SU-DHL-6 (cell line): ENCODE measurements around the gene BAIAP3.
A peak's percentile ranks its signal among the peaks of the same experiment; 100 is the strongest.

Source experiments
- H2AFZ ChIP-seq: fragments of 200-600 bp; sonication (generic); 2 replicates; pipeline ENCODE4 v1.6.1; 2014; ENCODE audit warnings: low read depth, mild to moderate bottlenecking, moderate library complexity, mixed read lengths, antibody characterized with exemption, low read length; ENCODE audit not compliant: severe bottlenecking
- H3F3A ChIP-seq: fragments of 200-600 bp; shearing (Covaris generic); 2 replicates; pipeline ENCODE4 v1.6.0; 2016; ENCODE audit warnings: antibody characterized with exemption, mild to moderate bottlenecking; ENCODE audit not compliant: insufficient read depth
- H3K27ac ChIP-seq: fragments of 200-600 bp; sonication (generic); 2 replicates; pipeline ENCODE4 v1.5.1; 2016; ENCODE audit warnings: low read depth, mild to moderate bottlenecking, low read length, moderate library complexity, mixed read lengths
- H3K27me3 ChIP-seq: fragments of 200-600 bp; sonication (generic), shearing (Covaris generic); 2 replicates; pipeline ENCODE4 v1.6.0; 2014; ENCODE audit warnings: mild to moderate bottlenecking, low read length
- H3K36me3 ChIP-seq: fragments of 200-600 bp; sonication (generic); 2 replicates; pipeline ENCODE4 v1.6.1; 2014; ENCODE audit warnings: mild to moderate bottlenecking, low read length, mixed read lengths
- H3K4me2 ChIP-seq: fragments of 300-600, 200-600 bp; shearing (Covaris generic), sonication (generic); 2 replicates; pipeline ENCODE4 v1.6.0; 2014; ENCODE audit warnings: low read length, low read depth, mild to moderate bottlenecking; ENCODE audit not compliant: poor library complexity, severe bottlenecking
- H3K4me3 ChIP-seq: fragments of 200-600 bp; sonication (generic); 2 replicates; pipeline ENCODE4 v1.5.1; 2014; ENCODE audit warnings: antibody characterized with exemption, low read length, mild to moderate bottlenecking, mixed read lengths; ENCODE audit not compliant: insufficient read depth, poor library complexity, severe bottlenecking
- H3K79me2 ChIP-seq: fragments of 200-600 bp; sonication (generic); 2 replicates; pipeline ENCODE4 v1.6.1; 2014; ENCODE audit warnings: mild to moderate bottlenecking, low read length, moderate library complexity; ENCODE audit not compliant: insufficient read depth
- H3K9ac ChIP-seq: fragments of 200-600 bp; sonication (generic); 2 replicates; pipeline ENCODE4 v1.7.0; 2014; ENCODE audit warnings: mild to moderate bottlenecking, low read length
- H3K9me2 ChIP-seq: fragments of 200-600 bp; sonication (generic); replicated peaks from 2 replicates; pipeline ENCODE4 v1.6.1; 2014; ENCODE audit warnings: low read length; ENCODE audit not compliant: insufficient read depth
- H3K9me3 ChIP-seq: fragments of 200-600 bp; sonication (generic); 2 replicates; pipeline ENCODE4 v1.6.1; 2014; ENCODE audit warnings: low read length, mixed read lengths; ENCODE audit not compliant: insufficient read depth
- H4K20me1 ChIP-seq: fragments of 200-600 bp; sonication (generic); 2 replicates; pipeline ENCODE4 v1.6.1; 2014; ENCODE audit warnings: low read depth, mild to moderate bottlenecking, antibody characterized with exemption, low read length, moderate library complexity, mixed read lengths
- EZH2phosphoT487 ChIP-seq: fragments of 200-600 bp; sonication (generic), shearing (Covaris generic); conservative IDR thresholded peaks from 2 replicates; pipeline ENCODE4 v1.6.1; 2018; ENCODE audit warnings: mild to moderate bottlenecking, antibody characterized with exemption, low read length, moderate library complexity, mixed read lengths
- TF ChIP-seq, protein P1 (sequence below): fragments of 200-600 bp; sonication (generic); IDR thresholded peaks from one replicate; pipeline ENCODE4 v1.5.1; 2017; ENCODE audit warnings: antibody characterized with exemption, mild to moderate bottlenecking, low read length, moderate library complexity; ENCODE audit not compliant: insufficient read depth, poor library complexity, severe bottlenecking

The BAIAP3 gene

DNA sequence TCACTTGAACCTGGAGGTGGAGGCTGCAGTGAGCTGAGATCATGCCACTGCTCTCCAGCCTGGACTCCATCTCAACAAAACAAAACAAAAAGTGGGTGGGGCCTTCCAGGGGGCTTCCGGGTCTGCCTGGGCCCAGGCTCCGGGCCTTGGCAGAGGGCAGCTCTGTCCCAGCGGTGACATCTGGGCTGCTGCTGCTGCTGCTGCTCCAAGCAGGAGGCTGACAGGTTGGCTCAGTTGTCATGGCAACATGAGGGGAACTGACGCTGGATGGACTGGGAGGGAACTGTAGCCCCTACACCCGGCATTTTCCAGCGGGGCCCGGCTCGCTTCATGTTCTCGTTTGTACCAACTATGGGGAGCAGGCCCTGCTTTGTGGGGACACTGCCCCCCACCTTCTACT lies 4.0 kb downstream of the BAIAP3 start:
- Histone ChIP-seq H3K4me2 (no peak overlapping the region), H3K36me3 (no peaks in the 10 kb centered on the region), H3K27ac (no peak overlapping the region), H2AFZ (no peak overlapping the region), H3F3A (no peaks in the 10 kb centered on the region), H3K27me3 (no peaks in the 10 kb centered on the region), H3K4me3 (no peak overlapping the region), H3K9me2 (no peaks in the 10 kb centered on the region), H4K20me1 (no peaks in the 10 kb centered on the region), H3K79me2 (no peaks in the 10 kb centered on the region), H3K9ac (no peak overlapping the region), H3K9me3 (no peaks in the 10 kb centered on the region)
- TF ChIP-seq, protein P1, sequence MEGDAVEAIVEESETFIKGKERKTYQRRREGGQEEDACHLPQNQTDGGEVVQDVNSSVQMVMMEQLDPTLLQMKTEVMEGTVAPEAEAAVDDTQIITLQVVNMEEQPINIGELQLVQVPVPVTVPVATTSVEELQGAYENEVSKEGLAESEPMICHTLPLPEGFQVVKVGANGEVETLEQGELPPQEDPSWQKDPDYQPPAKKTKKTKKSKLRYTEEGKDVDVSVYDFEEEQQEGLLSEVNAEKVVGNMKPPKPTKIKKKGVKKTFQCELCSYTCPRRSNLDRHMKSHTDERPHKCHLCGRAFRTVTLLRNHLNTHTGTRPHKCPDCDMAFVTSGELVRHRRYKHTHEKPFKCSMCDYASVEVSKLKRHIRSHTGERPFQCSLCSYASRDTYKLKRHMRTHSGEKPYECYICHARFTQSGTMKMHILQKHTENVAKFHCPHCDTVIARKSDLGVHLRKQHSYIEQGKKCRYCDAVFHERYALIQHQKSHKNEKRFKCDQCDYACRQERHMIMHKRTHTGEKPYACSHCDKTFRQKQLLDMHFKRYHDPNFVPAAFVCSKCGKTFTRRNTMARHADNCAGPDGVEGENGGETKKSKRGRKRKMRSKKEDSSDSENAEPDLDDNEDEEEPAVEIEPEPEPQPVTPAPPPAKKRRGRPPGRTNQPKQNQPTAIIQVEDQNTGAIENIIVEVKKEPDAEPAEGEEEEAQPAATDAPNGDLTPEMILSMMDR: no peak
- TF ChIP-seq EZH2phosphoT487: no peak

DNA sequence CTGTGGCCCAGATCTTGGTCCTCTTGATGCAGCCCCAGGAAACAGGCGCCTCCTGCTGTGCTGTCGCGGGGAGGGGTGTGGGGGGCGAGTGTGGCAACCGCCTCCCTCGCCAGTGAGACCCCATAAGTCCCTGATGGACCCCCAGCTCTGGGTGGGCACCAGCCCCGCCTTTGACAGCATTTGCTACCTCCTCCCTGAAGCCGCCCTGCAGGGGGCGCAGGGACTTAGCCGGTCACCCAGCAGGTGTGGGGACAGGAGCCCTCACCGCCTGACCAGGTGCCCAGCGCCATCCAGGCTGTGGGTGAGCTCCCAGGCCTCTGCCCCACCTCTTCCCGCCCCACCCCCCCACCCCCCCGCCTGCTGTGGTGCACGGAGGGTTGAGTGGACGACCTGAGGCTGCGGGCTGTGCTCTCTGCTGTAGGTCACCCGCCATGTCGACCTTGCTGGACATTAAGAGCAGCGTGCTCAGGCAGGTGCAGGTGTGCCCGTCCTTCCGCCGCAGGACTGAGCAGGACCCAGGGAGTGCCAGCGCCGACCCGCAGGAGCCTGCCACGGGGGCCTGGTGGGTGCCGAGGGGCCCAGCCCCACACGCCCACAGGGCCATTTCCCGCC lies 4.8 kb downstream of the BAIAP3 start:
- Histone ChIP-seq H3F3A (no peaks in the 10 kb centered on the region), H3K27ac (no peak overlapping the region), H3K36me3 (no peaks in the 10 kb centered on the region), H3K4me2 (no peak overlapping the region), H3K9ac (no peak overlapping the region), H3K79me2 (no peaks in the 10 kb centered on the region), H3K27me3 (no peaks in the 10 kb centered on the region), H3K4me3 (no peak overlapping the region), H4K20me1 (no peaks in the 10 kb centered on the region), H3K9me2 (no peaks in the 10 kb centered on the region), H3K9me3 (no peaks in the 10 kb centered on the region), H2AFZ (no peak overlapping the region)
- TF ChIP-seq, protein P1: peak; percentile 27
- no peak for TF ChIP-seq EZH2phosphoT487

DNA sequence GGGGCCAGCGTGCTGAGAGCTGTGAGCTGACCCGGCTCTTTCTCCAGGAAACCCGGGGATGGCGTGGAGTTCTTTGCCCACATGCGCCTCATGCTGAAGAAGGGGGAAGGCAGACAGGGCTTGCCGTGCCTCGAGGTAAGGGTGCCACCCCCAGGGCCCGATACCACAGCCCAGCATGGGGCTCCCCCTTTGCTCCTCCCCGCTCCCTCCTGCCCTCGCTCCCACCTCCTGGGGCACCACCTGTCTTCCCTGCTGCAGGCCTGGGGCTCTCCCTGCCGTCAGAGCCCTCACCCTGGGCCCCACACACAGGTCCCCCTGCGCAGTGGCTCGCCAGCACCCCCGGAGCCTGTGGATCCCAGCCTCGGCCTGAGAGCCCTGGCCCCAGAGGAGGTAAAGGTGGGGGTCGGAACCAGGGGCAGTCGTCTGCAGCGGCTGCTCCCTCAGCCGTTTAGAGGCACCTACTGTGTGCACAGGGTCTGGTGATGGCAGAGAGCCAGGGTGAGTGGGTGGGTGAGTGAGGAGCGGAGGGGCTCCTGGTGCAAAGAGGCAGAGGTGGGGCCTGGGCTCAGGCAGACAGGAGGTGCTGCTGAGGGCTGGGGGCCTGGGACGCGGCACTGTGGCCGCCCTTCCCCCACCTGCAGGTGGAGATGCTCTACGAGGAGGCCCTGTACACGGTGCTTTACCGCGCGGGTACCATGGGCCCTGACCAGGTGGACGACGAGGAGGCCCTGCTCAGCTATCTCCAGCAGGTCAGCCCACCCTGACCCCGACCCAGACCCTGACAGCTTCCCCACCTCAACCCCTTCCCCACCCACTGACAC lies 5.6 kb downstream of the BAIAP3 start:
- no peak overlapping the region for H3K4me2 ChIP-seq
- TF ChIP-seq EZH2phosphoT487: no peak
- TF ChIP-seq, protein P1: no peak
- H3K4me3 ChIP-seq: no peak overlapping the region
- no peaks in the 10 kb centered on the region for H3K79me2 ChIP-seq
- H3K9me3 ChIP-seq: no peaks in the 10 kb centered on the region
- H3K9ac ChIP-seq: no peak overlapping the region
- H3F3A ChIP-seq: no peaks in the 10 kb centered on the region
- H3K9me2 ChIP-seq: no peaks in the 10 kb centered on the region
- H2AFZ ChIP-seq: no peak overlapping the region
- no peak overlapping the region for H3K27ac ChIP-seq
- no peaks in the 10 kb centered on the region for H4K20me1 ChIP-seq
- H3K36me3 ChIP-seq: no peaks in the 10 kb centered on the region
- H3K27me3 ChIP-seq: no peaks in the 10 kb centered on the region
